Neural progenitor cell (in vitro differentiated cells): ENCODE data around the gene HOXA5.

Experiments
- CTCF ChIP-seq: fragments of 200-600 bp; sonication (generic); IDR thresholded peaks from 2 replicates; pipeline ENCODE4 v1.5.1; 2017; ENCODE audit warnings: antibody characterized with exemption, mild to moderate bottlenecking
- EZH2 ChIP-seq: fragments of 200-600 bp; sonication (generic); IDR thresholded peaks from 2 replicates; pipeline ENCODE4 v1.6.1; 2017; ENCODE audit warnings: antibody characterized with exemption, mild to moderate bottlenecking, moderate library complexity
- EZH2phosphoT487 ChIP-seq: fragments of 200-600 bp; sonication (generic); IDR thresholded peaks from 2 replicates; pipeline ENCODE4 v1.6.1; 2017; ENCODE audit warnings: antibody characterized with exemption

- TF ChIP-seq CTCF: no peak
- TF ChIP-seq EZH2phosphoT487: peak; percentile 35
- TF ChIP-seq EZH2: peak; percentile 72
Observed at GRCh38 chr7:27179030-27179429, 35.5 kb upstream of the HOXA5 start.
